Epithelial cell of proximal tubule (primary cell): ENCODE results near the gene TRAF3. TPM values are rescaled to one million over a fixed set of nuclear protein-coding genes. Genes with fewer than 3 reads are reported as not detected.

Experiments used
- DNase-seq: peaks from one replicate; pipeline ENCODE4 v3.0.0-alpha.2; 2011; ENCODE audit warnings: low read depth
- H3K4me3 ChIP-seq: 2 replicates; pipeline ENCODE4 v1.5.1; 2011; ENCODE audit warnings: low read depth, mild to moderate bottlenecking, low read length
- CTCF ChIP-seq: conservative IDR thresholded peaks from 2 replicates; pipeline ENCODE4 v1.5.1; 2012; ENCODE audit warnings: low read depth, mild to moderate bottlenecking, low read length
- total RNA-seq: library from RNA; depleted of rRNA; stranded (reverse); fragments of >200 nt; gene quantifications from 2 replicates; pipeline ENCODE4 v1.2.3, GENCODE V29; 2015

TRAF3 gene
- total RNA-seq, 1 donor from 2014 or later = 21.9 TPM

- no peak for TF ChIP-seq CTCF
- H3K4me3 ChIP-seq = no peak overlapping the region
- DNase-seq = no peak
Measured at GRCh38 chr14:102738373-102739189, 38.7 kb upstream of the TRAF3 start.

GRCh38 chr14:102739190-102739469, 38.1 kb upstream of the TRAF3 start:
- no peak for DNase-seq

DNA sequence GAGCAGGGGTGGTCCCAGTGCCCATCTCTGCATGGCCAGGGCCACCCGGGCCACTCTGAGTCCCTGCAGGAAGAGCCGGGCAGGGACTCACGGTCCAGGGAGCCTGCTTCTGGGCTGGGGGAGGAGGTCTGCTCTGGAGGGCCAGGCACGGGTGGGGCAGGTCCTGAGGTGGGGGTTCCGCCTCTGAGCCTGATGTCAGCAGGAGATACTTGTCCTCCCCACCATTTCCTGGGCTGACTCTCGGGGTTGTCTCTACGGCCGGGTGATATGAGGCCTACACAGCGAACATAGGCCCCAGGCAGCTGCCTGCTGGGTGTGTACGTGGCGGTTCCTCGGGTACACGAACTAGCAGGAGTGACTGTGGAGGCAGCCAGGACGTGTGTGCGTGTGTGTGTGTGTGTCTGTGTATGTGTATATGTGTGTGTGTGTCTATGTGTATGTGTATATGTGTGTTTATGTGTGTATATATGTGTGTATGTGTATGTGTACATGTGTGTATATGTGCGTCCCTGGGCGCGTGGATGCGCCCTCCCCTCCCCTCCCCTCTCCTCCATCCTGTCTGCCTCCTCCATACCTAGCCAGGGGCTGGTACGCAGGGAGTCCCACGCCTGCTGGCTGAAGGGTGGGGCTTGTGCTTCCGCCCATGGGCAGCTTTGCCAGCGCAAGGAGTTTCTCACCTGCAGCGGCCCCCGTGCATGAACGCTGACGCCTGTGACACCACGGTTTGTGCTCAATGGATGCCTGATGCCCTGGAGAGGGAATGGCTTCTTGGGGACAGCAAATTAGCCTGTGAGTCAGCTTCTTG, 30.4 kb upstream of the TRAF3 start:
- H3K4me3 ChIP-seq = no peak overlapping the region
- no peak for TF ChIP-seq CTCF
- DNase-seq = no peak

More at GRCh38 chr14:102739190-102739469, 38.1 kb upstream of the TRAF3 start:
- no peak for TF ChIP-seq CTCF
- H3K4me3 ChIP-seq = no peak overlapping the region

- no peak for DNase-seq
- no peak for TF ChIP-seq CTCF
Measured at GRCh38 chr14:102748806-102749205, 28.4 kb upstream of the TRAF3 start.

GRCh38 chr14:102749393-102750305, 27.6 kb upstream of the TRAF3 start:
- TF ChIP-seq CTCF = no peak
- no peak overlapping the region for H3K4me3 ChIP-seq
- DNase-seq = no peak

More at GRCh38 chr14:102748806-102749205, 28.4 kb upstream of the TRAF3 start:
- no peak overlapping the region for H3K4me3 ChIP-seq

DNA sequence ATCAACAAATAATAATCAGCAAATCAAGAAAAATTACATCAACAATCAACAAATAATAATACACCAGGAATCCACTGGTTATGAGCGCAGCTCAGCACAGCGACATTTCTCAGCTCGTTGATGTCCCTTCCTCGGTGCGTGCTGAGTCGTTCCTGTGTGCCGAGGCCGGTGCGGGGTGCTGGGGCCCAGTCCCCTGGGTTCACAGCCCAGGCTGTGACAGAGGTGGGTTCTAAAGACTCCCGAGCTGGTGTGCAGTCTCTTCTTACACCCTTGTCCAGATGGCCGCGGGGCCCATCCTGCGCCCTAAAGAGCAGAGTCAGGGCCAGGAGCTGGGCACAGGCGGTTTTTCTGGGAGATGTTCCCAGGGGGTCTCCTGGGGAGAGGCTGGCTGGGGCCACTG, 26.9 kb upstream of the TRAF3 start:
- DNase-seq = no peak
- TF ChIP-seq CTCF = no peak
- H3K4me3 ChIP-seq = no peak overlapping the region
